NCI-H2227 treated with DMSO at 0.1 percent for 48 hours (cell line): ENCODE data around the gene RBPJL.

ENCODE experiments used
- DNase-seq: peaks from one replicate; lab custom pipeline; 2025; lab: John Stamatoyannopoulos, UW

RBPJL gene

DNA sequence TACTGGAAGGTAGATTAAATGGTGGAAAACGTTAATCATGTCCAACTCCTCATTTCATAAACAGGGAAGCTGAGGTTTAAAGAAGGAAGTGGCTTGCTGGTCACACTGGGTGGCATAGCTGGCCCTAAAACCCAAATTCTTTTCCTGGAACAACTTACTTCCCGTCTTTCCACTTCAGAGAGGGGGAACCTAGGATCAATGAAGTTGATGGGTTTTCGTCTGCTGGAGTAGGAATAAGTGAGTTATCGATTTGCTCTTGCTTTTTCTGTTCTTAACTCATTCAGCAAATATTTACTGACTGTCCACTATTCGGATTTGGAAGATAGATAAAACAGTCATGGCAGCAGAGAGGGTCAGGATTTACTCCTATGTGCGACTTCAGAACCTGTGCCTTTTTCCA lies 55.2 kb downstream of the RBPJL start:
- DNase-seq: no peak

DNA sequence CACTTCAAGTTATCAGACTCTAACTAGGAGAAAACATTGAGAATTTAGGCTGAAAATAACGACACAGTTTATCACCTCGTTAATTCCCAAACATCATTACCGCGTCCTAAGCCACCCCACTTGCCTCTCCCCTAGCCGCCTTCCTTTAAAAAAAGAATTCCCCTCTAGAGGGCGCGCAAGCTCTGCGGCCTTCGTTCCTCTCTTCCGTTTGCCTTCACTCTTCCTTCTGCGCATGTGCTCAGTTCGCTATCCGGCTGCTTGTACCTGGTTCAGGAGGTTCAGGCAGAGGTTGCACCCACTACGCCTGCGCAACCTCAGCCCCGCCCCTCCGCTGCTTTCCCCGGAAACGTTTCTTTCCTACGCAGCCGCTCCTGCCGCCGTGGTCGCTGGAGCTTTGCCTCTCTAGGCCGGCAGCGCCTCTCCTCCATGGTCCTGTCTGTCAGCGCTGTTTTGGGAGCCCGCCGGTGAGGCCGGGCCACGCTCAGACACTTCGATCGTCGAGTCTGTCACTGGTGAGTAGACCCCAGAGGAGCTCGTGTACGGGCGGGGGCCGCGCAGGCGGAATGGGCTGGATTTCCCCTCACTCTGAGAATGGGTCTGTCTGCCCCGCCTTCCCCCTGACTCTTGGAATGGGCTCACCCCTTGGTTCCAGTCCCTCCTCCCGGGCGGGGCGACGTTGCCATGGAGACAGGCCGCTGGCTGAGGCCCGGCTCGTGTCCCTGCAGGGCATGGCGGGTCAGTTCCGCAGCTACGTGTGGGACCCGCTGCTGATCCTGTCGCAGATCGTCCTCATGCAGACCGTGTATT lies 56.4 kb downstream of the RBPJL start, which contains the start of gene SYS1:
Gene SYS1 (plus strand): TSS at position 353 of the 807 bp plus-strand sequence. CDS start 376 bp downstream, at position 729.
- peak; percentile 99 for DNase-seq

DNA sequence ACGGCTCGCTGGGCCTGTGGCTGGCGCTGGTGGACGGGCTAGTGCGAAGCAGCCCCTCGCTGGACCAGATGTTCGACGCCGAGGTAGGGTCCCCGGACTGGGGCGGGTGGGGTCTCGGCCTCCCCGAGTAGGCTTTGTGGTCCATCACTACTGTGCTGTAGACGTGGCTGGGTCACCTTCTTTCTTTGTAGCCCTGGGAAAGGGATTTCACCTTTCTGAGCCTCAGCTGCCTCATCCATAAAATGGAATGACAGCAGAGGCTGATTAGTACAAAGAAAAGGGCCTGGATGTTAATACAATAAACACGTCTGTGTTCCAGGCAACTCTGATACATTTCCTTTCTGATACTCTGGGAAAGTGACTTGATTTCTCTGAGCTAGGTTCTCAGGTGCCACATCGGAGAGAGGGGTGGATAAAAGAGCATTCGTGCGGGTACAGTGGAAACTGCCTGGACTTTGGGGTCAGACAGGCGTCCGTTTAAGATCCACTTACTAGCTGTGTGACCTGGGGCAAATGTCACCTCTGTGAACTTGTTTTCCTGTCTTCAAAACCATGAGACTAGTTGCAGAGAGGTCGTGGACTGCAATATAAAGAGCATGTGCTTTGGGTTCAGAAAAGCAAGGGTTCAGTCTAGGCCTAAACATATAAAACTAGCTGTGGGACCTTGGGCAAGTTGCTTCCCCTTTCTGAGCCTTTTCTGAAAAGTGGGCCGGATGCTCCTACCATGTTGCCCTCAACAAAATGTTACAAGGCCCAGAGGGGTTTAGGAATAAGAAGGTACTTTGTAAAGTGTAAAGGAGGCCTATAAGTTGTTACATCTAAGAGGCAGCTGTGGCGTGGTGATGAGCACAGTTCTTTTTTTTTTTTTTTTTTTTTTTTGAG lies 57.2 kb downstream of the RBPJL start:
- no peak for DNase-seq

- no peak for DNase-seq
Observed at GRCh38 chr20:45365444-45365970, 58.9 kb downstream of the RBPJL start.

GRCh38 chr20:45366192-45366591 lies 59.6 kb downstream of the RBPJL start:
- DNase-seq: no peak

DNA sequence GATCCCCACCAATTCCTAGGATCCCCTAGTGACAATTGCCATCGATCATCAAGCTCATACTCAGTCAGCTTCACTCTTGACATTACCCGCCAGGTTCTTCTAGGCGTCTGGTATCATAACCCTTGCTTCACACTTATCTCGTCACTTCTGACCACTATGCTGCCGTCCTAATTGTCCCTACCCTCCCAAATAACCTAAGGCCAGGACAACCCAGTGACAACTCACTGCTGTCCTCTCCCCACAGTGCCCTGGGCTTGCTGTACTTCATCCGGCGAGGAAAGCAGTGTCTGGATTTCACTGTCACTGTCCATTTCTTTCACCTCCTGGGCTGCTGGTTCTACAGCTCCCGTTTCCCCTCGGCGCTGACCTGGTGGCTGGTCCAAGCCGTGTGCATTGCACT lies 60.0 kb downstream of the RBPJL start:
- DNase-seq: no peak

- DNase-seq: no peak
Observed at GRCh38 chr20:45367126-45367525, 60.5 kb downstream of the RBPJL start.
